Stimulated activated CD4-positive, alpha-beta T cell treated with anti-CD3 and anti-CD28 coated beads, Interleukin-4, amount 100 ng/mL, for 48 hours (primary cell): ENCODE data around the gene MPPED1.

Experiments used
- DNase-seq, 2 donors: peaks; one replicate each; pipeline ENCODE4 v3.0.0-alpha.2; 2020; ENCODE audit warnings: low read depth in 2 of 2

The MPPED1 gene

GRCh38 chr22:43476751-43477725 is 65.2 kb downstream of the MPPED1 start:
- no peak for DNase-seq

- DNase-seq = no peak
These were observed 66.2 kb downstream of the MPPED1 start for GRCh38 chr22:43477966-43478365.

- no peak for DNase-seq
These were observed 66.9 kb downstream of the MPPED1 start for GRCh38 chr22:43478621-43479300.

GRCh38 chr22:43479301-43479950 is 67.6 kb downstream of the MPPED1 start:
- DNase-seq = no peak

- no peak for DNase-seq
These were observed 68.1 kb downstream of the MPPED1 start for GRCh38 chr22:43479962-43480361.

GRCh38 chr22:43481568-43482317 is 69.9 kb downstream of the MPPED1 start:
- no peak for DNase-seq

GRCh38 chr22:43482318-43482625 is 70.5 kb downstream of the MPPED1 start:
- DNase-seq = no peak

GRCh38 chr22:43483266-43483665 is 71.5 kb downstream of the MPPED1 start:
- no peak for DNase-seq

GRCh38 chr22:43483669-43484068 is 71.9 kb downstream of the MPPED1 start:
- DNase-seq = no peak

- DNase-seq = no peak
These were observed 72.4 kb downstream of the MPPED1 start for GRCh38 chr22:43484227-43484626.

- no peak for DNase-seq
These were observed 73.8 kb downstream of the MPPED1 start for GRCh38 chr22:43485502-43486089.

GRCh38 chr22:43487311-43488030 is 75.7 kb downstream of the MPPED1 start:
- no peak for DNase-seq

- no peak for DNase-seq
These were observed 76.4 kb downstream of the MPPED1 start for GRCh38 chr22:43488031-43488866.

- DNase-seq = no peak
These were observed 77.1 kb downstream of the MPPED1 start for GRCh38 chr22:43488937-43489336.

- no peak for DNase-seq
These were observed 78.5 kb downstream of the MPPED1 start for GRCh38 chr22:43490311-43490710.

- DNase-seq = no peak
These were observed 79.4 kb downstream of the MPPED1 start for GRCh38 chr22:43491177-43491576.

- no peak for DNase-seq
These were observed 79.9 kb downstream of the MPPED1 start for GRCh38 chr22:43491737-43492136.

- no peak for DNase-seq
These were observed 81.5 kb downstream of the MPPED1 start for GRCh38 chr22:43493297-43493696.

GRCh38 chr22:43497956-43498855 is 86.4 kb downstream of the MPPED1 start:
- no peak for DNase-seq
